ENCODE measurements around the gene XBP1.

DNA sequence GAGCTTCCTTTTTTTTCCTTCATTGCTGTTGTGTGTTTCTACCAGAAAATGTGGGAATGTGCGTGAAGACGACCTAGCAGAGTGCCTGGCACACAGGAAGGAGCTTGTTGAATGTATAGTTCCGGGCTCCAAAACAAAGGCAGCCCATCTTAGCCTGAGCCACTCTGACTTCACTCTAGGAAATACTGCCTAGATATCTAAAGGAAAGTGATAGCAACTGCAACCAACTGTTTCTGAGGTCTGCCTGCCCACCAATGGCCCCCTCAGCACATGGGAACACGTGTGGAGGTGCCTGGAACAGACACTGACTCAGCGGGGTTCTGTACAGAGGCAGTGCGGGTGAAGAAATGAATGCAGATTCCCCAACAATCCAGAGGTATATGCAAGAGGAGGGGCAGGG lies 14.7 kb upstream of the XBP1 start:
- TF ChIP-seq POLR2A (IDR thresholded peaks at IDR 0.05; ENCODE audit: low read length) (no peak), GATA1 (IDR thresholded peaks at IDR 0.05; ENCODE audit: low read depth, low read length) (no peak)

All from erythroblast (primary cell).